Activated CD8-positive, alpha-beta memory T cell treated with anti-CD3 and anti-CD28 coated beads for 24 hours (primary cell): ENCODE measurements around the gene CEBPE.

Experiments
- DNase-seq: peaks from one replicate; pipeline ENCODE4 v3.0.0-alpha.2; 2020

CEBPE gene

DNA sequence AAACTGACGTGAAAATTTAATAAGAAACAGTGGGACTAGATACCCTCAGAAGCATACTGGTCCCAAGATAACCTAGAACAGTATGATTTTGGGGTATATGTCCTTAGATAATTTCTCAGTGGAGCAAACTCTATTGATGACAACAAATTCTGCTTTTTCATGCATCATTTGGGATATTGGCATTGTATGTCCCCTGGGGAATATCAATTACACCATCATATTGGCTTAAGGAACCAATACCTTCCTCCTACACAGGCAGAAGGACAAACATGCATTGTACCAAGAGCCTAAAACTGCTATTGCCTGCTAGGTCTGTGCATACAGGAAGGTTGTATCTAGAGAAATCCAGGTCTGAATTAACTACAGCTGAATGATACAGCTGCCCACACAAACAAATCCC is 44.1 kb downstream of the CEBPE start:
- DNase-seq: no peak

DNA sequence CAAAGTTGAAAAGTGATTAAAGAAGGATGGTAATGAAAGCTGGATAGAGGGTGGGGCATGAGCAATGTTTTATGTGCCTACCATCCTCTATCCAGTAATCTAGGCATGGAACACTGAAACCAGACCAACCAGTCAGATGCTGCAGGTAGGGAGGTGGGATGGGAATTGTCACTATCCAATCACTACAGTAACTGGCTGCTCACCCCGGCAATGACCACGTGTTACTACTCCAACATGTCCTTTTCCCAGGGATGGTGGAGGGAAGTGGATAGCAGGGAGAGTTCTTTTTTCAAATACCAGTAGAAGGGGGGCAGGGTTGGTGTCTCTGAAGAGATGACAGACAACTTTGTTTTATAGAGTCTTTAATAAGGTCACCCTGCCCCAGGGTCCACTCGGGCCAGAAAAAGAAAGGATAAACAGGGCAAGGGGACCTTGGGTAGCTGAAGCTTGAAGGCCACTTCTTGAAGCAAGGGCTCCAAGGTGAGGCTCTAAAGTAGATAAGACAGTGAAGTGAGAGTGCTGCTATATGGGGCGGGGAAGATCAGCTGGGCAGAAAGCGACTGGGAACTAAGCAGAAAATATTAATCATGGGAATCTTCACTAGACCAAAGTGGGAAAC is 47.0 kb downstream of the CEBPE start:
- DNase-seq: peak; percentile 49

DNA sequence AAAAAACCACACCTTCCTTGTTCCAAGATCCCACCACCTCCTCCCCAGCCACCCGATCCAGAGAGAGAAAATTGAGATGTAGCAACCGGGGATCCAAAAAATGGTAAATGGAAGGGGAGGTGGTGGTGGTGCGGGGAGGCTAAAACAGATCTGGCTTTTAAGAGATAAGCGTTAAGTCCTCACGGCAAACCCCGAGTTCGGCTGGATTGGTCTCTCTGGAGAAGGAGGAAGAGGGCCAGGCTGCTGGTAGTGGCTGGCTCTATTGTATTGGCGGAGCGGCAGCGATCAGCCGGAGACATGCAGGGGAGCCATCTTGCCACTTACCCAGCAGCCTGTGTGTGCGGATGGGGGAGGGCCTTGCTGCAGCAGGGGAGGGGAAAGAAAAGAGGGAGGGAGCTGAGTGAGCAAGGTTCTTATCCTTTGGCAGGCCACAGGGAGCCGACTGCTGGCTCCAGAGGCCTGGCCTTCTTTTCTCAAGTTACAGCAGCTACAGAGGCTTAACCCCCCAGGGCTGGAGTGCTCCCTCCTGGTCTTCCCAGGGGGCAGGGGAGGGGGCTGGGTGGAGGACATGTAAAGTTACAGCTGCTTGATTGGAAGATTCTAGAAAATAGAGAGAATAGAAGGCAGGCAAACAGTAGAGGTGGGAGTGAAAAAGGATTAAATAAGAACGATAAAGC is 47.7 kb downstream of the CEBPE start:
- DNase-seq: peak; percentile 88

DNA sequence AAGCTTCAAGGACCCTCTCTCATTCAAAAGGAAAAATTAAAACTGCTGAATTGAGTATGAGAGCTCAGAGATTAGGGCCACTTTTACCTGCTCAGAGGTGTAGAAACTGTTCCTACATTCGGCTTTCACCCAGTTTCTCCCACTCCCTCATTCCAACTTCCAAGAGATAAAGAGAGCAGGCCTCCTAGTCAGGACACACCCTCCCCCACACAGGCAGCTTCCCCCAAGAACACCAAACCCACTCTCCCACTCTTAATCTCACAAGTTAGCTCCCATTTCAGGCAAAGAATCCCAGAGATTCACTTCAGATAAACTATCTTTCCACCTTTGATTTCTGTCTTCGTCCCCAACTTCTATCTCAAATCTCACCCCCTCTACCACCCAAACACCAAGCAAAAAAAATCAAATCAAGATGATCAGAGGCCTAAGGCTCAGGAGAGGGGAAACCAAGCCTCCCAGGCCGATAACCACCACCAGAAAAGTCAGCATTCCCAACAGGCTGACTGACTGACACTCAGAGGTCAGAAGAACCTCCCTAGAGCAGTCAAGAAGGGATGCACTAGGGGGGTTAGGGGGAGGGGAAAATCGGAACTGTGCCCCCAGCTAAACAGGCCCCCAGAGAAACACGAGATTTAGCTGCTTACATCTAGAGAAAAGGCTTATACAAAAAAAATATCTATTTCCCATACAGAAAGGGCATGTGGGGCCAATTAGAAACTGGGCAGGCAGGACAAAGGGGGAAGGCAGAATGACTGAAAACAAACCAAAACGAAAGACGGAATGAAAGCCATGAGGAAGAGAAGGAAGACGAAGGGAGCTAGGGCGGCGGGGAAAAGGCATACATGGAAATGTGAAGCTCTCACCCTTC is 48.6 kb downstream of the CEBPE start:
- DNase-seq: peak; percentile 57

DNA sequence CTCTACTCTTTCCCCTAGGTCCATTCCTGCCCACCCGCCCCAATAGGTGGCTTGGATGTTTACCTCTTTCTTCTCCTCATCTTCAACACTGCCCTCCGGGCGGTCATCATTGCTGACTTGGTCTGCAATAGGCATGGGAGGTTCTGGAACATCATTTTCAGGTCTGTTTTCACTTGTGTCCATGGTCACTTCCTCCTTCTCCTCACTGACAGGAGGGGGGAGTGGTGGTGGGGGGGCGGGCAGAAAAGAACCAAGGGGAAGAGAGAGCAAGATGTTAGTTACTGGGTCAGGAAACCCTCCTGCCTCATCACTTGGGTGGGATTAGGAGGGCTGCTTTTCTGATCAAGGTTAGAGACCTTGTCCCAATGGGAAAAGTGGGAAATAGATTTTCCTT is 49.6 kb downstream of the CEBPE start:
- no peak for DNase-seq

DNA sequence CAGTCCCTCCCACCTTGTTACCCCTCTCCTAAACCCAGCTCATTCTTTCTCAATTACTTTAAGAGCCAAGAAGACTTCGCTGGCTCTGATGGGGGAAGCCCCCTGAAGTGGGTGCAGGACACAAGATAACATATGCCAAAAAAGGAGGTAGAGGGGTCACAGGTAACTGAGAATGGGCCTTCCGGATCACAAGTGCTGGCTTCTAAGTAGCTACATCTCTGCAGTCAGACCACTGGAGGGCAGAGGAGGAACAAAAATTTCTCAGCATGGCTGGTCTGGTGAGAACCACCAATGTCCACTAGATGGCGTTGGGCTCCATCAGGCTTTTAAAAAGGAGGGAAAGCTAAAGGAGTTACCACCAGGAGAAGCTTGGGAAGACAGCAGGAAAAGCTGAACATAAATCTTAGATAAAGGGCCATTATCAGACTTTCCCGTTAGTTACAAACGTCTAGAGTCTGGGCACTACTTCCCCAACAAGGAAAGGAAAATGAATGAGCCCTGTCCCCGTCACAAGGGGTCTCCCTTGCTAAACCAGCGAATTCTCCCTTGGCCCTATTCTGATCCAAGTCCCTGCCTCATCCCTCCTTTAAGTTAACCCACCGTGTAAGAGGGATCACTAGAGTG is 50.2 kb downstream of the CEBPE start:
- DNase-seq: peak; percentile 82

DNA sequence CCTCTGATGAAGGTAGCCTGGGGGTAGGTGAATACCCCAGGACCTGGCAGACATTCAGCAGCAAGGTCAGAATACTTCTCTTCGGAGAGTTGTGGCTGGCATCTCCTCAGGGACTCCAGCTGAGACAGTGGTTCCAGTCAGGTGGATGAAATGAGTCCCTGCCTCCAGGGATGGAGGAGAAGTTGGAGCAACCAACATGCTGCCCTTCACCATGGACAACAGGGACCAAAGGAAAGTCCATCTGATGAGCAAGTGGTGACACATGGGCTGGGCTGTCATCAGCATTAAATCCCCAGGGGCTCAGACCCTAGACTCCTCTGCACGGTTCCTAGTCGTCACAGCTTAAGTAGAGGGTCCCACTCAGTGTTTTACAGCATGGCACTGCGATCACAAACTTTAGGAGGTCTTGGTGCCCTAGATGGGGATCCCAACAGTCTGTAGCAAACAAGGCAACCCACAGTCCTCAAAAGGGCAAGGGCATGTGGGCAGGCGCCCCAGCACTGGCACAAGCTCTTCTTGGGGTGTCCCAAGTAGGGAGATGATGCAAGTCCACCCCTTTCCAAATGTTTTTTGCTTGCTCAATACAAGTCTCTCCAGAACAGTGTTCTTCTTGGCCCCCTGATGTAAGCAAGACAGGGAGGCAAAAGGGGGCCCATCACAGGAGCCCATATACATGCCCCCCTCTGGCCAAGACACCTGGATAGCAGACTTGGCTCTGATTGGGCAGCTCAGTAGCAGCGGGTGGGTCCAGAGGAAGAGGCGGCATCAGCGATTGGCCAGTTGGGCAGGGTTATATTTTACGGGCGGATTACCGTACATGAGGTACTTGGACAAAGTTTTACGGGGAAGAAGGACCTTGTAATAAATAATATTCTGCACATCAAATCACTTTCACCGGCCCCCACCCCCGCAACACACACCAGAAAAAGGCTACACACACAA is 50.9 kb downstream of the CEBPE start:
- peak; percentile 56 for DNase-seq
